ENCODE data around the gene NLK.
A peak's percentile ranks its signal among the peaks of the same experiment; 100 is the strongest.

The NLK gene

DNA sequence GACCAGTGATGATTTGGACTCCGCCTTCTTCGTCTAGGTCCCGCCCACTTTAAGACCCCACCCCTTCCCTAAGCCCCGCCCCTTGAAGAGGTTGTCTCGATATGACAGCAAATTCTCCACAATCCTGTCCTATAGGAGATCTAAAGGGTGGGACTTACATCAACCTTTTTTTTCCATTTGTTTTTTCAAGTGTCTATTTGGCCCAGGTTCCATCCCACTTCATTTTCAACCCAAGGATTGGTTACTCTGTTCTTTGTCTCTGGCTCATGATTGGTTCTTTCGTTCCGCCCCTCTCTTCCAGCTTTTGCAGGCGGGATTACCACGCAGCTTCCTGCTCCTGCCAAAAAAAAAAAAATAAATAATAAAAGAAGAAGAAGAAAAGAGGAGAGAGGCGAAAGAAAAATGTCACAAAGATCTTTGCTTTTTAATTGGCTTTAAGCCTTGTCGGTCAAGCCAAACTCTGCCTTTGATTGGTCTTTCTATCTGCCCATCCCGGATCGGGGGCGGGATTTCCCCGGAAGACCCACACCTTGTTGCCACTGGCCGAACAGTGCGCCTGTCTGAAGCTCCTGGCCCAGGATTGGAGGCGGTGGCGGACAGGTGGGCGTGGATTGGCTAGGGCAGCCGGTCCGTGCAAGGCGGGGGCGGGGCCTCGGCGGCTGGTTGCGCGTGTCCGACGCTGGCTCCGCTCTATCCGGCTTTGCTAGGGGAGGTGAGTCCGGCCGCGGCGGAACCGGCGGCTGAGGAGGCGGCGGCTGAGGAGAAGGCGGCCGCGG lies 1.2 kb upstream of the NLK start:
- peak; percentile 97 for DNase-seq

DNA sequence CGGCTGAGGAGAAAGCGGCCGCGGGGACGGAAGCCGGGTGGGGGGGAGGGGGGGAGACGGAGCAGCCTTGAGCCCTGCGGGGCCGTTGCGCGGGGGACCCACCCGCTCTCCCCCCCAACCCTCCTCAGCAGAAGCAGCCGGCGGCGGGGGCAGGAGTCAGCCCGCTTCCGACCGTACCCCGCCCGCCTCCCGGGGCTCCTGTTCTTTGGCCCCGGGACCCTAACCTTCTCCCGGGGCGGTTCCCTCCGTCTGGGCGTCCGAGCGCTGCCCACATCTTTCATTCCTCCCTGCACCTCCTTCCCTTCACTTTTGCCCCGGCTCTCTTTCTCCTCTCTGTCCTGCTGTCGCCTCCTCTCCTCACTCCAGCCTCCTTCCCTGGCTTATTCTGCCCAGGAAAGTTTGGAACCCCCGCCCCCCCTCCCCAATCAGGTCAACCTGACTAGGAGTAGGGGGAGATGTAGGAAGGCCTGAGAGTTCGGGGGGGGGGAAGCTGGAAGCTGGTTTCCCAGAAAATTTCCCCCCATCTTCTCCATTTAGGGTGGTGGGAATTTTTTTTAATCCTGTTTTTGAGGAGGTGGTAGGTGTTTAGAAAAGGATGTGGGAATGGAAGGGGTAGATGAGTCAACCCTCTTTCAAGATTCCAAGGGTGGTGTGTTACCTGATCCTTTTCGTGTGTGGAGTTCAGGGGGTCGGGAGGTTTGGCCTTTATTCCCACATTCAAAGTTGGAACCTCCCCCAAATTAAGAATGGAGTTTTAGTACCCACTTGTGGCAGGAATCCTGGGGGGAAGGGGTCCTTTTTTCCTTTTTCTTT lies 427 bp upstream of the NLK start:
- no peak for DNase-seq

DNA sequence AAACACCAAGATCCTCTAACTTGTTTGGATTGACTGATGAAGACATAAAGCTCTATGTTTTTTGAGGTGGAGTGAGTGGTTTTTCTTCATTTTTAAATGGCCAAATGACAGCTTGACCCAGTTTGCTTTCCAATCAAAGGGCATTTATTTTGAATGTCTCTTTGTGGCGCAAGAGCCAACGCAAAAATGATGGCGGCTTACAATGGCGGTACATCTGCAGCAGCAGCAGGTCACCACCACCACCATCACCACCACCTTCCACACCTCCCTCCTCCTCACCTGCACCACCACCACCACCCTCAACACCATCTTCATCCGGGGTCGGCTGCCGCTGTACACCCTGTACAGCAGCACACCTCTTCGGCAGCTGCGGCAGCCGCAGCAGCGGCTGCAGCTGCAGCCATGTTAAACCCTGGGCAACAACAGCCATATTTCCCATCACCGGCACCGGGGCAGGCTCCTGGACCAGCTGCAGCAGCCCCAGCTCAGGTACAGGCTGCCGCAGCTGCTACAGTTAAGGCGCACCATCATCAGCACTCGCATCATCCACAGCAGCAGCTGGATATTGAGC lies 329 bp downstream of the NLK start:
- no peak for DNase-seq

DNA sequence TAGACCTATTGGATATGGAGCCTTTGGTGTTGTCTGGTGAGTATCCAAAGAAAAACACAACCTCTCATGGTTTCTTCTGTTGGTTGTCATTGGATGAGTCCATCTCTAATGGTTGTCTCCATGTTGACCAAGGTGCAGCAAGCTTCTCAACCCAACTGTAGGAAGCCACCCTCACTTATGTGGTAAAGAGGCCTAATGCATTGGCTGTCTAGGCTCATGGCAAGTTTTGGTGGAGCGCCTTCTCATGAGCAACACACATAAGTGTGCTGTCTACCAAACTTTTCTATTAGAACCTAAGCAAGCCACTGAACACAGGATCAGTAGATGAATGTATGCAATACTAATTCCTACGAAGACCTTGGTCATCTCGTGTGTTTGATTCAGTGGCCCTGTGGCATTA lies 819 bp downstream of the NLK start:
- no peak for DNase-seq

DNA sequence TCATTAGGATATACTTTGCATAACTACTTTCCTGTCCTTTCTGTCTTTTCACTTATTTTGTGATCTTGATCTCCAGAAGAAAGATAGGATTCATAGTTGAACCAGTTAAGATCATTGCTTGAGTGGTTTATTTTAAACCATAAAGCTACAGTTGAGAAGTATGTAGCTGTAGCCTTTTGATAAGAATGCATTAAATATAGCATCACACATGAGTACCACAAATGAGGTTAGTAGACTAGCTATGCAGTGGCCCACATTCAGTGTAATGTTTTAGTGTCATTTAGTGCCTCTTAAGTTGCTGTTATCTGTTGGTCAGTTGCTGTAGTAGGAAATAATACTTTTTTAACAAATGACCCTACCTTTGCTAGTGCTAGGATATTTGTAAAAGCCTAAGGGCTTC lies 1.3 kb downstream of the NLK start:
- no peak for DNase-seq

DNA sequence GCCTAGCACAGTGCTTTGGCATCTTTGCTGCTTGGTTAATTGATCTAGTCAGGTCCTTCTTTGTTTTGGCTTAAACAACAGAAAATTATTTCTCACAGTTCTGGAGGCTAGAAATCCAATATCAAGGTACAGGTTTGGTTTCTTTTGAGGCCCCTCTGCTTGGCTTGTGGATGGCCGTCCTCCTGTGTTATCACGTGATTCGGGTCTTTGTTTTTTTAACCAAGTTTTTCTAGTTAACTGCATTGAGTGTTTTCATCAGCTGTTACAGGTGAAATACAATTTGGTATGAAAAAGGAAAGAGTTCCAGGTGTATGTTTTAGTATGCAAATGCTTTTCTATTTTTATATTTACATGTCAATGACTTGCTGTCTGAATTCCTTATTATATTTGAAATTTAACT lies 2.8 kb downstream of the NLK start:
- DNase-seq = no peak

DNA sequence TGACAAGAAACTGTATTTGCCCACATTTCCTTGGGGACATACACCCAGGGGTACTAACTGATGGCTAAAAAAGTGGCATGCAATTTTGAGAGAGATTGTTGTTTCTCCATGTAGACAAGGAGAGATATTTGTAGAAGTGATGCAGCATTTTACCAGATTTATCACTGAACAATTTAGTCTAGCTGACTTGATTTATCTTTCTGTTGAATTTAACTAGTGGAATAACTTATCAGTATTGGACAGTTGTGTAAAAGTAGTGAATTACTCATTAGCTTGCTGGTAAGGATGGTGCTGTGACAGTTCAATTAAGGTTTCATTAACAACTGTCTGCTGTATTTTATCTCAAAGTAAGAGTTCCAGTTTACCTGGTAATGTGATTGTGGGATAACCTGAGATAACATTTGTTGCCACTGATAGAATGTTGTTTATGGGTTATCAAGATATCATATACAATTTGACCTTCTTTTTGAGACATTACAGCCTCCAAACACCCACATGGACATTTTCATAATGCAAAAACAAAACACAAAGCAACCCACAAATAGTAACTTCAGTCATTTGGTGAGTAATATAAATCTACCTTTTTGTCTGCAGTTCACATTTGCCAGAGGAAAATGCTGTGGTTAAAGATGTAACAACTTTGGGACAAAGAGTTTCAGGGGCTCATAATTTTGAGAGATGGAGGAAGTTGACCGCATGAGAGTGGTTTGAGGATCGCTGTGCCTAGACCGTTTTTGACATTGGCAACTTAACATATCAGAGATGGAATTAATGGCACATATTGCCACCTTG lies 3.8 kb downstream of the NLK start:
- no peak for DNase-seq

DNA sequence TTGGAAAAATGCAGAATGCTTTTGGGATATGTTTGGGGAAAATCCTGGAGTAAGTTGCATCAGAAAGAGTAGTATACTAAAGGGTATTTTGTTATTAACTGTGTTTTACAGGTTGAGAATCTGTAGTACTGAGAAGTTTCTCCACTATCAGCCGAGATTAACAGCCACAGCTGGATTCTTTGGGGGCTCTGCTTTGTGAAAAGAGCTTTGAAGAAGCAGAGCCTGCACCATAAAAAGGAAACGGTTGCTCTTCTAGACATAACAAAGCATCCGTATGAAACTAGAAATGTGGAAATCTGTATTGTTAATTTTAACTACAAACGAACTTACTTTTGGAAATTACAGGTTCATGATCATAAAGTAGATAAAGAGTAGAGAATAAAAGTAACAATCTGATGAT lies 5.3 kb downstream of the NLK start:
- DNase-seq = no peak

DNA sequence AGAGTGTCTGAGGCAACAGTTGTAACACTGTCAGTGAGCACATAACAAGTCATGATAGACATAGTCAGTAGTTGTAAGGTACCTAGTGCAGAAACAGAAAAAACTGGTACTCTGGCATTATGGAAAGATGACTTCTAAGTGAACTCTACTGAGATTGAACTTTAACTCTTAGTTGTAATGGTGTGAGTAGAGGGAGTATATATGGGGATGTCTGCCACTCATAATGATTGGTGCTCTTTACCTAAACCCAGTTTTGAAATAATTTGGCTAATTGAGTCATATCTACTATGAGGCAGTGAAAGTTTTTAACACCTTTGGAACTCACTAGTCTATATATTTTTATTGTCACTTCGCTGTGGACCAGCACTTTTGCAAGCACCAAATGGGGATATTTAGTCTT lies 6.6 kb downstream of the NLK start:
- no peak for DNase-seq

DNA sequence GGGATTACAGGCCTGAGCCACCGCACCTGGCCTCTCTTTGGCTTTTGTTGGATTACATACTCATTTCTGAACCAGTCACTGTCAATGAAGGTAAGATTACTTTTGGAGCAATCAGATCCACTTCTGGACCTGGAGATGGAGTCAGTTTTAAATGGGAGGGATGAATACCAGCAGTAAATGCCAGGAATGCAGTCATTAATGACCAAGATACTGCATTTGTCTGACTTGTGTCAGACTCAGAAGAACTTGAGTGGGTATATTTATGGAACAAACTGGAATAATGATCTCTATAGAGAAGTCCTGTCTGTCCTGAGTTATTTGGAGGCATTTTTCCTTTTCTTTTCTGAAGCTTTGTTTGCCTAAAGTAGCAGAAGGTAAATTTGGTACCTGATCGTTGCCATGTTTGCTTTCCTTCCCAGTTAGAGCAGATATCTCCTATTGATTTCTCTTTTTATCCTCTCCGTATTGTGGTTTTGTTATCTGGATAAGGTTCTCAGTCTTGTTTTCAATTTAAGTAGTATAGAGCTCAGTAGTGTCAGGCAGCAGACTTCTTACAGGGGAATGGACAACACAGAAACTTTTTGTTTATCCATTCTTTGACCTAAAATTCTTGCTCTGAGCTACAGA lies 10.7 kb downstream of the NLK start:
- no peak for DNase-seq

DNA sequence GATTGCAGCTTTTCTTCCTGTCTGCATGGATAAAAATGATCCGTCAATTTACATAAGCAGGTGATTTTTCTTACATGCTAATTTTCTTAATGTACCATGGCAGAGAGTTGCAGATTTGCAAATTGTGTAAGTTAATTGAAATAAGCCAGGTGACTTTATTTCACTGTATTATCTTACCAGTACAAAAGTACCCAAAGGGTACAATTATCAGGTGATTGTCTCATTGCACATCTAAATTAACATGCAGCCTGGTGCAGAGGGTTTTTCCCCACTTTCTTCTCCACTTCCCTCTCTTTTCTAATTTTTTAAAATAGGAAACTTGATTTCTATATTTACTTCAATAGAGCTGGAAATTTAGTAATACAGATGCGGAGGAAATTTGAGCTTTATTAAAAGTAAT lies 11.2 kb downstream of the NLK start:
- no peak for DNase-seq

DNA sequence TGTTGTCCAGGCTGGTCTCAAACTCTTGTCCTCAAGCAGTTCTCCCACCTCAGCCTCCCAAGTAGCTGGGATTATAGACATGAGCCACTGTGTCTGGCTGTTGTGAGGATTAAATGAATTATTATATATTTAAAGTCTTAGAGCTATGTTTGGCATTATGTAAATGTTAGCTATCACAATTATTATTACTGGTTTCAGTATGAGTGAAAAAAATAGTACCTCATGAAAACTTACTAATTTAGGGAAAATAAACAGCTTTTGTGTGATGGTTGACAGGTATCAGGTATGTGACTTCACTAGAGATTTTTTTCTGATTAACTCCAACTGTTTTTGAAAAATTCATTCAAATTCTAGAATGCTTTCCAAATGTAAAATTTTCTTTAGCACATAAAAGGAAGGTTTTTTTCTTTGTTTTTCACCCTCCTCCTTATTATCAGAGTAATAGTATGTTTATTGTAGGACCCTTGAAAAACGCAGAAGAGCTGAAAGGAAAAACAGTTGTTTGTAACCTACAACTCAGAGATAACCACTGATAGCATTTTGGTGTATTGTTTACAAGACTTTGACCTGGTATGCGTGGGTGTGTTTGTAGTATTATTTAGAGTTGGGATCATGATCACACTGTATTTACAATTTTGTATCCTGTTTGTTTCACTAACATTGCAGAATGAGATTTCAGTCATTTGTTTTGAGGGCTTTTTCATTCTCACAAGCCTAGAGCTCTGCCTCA lies 13.2 kb downstream of the NLK start:
- no peak for DNase-seq

DNA sequence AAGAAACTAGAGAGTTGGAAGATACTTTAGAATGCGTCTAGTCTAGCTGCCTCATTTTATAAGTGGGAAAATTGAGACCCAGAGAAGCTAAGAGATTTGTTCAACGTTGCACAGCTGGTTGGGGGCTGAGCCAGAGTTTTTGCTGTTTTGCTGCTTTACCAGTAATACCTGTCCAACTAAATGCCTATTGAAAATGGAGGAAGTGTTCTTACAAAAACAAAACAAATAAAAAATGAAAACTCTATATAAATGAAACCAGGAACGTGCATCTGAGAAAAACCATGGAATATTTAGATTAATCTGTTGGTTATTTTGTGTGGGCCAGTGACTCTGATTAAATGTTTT lies 13.8 kb downstream of the NLK start:
- DNase-seq = no peak

DNA sequence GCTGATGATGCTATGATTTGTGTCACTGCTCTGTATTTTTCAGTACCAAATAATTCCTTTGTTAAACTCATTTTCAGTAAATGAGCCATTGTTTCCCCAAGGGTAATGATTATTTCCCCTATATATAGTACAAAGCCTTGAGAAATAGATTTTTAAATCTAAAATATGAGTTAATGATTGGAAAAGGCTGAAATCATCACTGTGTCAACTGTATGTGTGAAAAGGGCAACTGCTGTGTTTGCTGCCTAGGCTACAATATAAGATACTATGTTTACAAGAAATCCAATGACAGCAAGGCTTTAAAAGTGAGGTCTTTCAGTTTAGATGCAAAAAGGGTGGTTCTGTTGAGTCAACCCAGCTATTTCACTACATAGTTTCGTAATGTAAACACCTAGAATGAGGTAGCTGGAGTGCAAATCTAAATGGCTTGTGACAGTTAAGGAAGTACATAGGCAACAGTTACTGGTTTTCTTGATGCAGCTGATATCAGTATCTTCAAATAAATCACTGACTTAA lies 15.3 kb downstream of the NLK start:
- DNase-seq = no peak

DNA sequence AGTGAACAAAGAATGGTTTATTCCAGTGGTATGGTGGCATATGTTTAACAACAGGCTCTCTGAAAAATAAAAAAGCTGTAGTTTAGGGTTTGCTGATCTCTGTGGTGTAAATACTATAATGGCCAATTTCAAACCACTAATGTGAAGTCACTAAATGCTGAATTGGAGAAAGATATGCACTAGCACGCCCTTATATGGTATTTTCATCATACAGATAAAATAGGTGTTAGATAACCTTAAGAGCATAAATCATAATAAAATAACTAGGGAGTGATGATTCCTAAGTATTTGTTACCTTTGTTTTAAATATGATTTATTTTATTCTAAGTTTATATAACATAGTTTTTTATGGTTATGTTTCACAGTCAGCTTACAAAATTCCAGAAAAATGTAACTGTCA lies 17.2 kb downstream of the NLK start:
- DNase-seq = no peak

DNA sequence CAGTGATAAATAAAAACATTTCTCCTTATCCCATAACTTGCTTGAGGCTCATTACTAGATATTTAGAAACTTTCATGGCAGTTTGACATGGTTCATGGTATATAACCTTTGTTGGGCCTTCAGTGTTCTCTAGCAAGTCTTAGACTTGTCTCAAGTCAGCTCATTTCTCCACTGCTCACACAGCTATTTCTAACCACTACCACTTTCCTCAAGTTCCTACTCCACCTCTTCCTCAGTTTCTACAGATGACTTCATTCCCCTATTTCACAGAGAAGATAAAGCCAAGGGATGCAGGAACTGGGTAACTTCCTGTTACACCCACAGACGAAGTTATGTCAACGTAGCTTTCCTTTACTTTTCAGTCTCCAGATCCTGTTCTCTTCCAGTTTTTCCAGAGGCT lies 23.2 kb downstream of the NLK start:
- no peak for DNase-seq

DNA sequence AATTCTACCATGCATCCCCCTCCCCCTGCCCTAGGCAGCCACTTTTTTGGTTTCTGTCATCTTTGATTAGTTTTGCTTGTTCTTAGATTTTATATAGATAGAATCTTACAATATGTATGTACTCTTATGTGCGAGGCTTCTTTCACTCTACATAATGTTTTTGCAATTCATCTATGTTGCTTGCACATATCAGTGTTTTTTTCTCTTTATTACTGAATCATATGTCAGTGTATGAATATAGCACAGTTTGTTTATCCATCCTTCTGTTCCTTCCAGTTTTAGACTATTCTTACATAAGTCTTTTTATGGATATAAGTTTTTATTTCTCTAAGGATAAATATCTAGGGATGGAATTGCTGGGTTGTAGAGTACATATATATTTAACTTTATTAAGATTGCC lies 26.6 kb downstream of the NLK start:
- no peak for DNase-seq

DNA sequence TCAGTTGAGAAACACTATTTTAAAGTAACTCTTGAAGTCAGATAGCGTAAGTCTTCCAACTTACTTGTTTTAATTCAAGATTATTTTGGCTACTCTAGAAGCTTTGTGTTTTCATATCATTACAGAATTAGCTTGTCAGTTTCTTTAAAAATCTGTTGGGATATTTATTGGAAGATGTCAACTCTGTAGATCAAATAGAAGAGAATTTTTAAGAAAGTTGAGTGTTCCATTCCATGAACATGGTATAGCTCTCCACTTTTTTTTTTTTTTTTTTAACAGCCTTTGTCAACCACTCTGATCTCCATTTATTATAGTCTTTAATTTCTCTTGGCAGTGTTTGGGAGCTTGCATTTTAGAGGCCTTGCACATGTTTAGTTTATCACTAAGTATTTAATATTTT lies 28.7 kb downstream of the NLK start:
- DNase-seq = no peak

DNA sequence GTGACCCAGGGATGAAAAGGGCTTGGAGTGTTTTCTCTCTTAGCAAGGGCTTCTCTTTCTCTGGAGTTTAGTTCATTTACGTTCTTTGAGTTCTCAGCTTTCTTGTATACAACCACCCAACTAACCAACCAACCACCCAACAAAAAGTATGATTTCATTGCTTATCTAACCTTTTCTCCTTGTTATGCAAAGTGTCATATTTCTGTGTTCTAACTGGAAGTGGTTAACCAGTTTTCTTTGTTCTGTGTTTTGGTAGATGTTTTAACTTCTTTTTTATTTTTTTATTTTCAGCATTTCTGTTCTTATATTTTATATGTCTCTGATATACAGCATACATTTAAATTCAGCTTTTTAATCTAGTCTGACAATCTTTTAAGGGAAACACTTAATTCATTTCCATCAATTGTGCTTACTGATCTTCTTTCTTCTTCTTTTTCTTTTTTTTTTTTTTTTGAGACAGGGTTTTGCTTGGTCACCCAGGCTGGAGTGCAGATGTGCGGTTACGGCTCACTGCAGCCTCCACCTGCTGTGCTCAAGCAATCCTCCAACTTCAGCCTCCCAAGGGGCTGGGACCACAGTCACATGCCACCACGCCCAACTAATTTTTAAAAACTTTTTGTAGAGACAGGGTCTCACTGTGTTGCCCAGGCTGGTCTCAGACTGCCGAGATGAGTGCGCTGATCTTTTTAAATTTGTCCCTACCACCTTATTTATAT lies 29.6 kb downstream of the NLK start:
- no peak for DNase-seq

DNA sequence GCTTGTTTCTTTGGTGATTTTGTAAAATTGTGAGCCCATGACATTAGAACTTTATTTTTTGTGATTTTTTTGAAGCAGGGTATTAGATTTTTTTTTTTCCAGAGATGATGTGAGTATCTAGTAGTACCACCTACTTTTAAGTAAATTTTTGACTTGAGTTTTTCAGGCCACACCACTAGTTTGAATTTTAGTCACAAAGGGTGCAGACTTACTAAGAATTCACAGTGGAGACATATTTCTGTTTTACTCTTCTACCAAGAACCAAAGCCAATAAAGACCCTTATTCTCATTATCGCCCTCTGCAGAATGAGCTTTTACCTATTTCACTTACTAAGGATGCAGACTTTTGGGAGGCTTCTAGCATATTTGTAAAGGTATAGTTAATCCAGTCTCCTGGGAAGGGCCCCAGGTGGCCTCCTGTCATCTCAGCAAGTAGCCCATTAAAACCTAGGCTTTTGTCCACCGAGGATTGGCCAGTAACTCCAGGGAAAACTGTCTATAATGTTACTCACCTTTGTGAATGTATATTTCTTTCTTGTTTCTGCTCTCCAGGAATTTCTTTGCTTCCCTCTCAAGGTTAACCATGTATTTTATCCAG lies 30.6 kb downstream of the NLK start:
- no peak for DNase-seq

DNA sequence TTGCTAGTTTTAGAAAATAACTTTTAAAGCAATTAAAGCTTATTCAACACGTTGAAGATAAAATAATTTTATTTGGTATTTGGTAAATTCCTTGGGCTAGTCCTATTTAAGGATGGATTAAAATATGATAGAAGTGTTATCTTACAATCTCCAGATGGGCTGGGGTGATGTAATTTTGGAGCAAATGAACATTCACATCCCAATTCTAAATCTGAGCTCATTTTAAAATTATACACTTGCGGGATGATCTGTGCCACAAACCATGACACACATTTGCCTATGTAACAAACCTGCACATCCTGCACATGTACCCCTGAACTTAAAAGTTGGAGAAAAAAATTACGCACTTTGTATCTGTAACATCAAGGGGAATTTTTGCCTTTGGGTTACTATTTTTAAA lies 31.5 kb downstream of the NLK start:
- DNase-seq = no peak

All from T-helper 9 cell (primary cell).